GM12878 (cell line): ENCODE measurements around the gene GINS1. TPM values are rescaled to one million over a fixed set of nuclear protein-coding genes. Genes with fewer than 3 reads are reported as not detected.
A peak's percentile ranks its signal among the peaks of the same experiment; 100 is the strongest.
"Not testable (repeated sequence)": the region's sequence is repeated elsewhere in the genome, so short reads cannot be mapped to it uniquely, and the experiment has no call there.

ENCODE experiments used
- ATAC-seq: fragments of 200-7000 bp; cut with Tn5 transposase; 3 replicates; pipeline ENCODE4 v1.9.1; 2020; ENCODE audit warnings: mild to moderate bottlenecking, moderate library complexity
- BruUV-seq: library from RNA; stranded (reverse); fragments of 400-500 nt; replicated peaks from 2 replicates; lab custom pipeline; 2021; lab: Mats Ljungman, UMichigan
- CTCF ChIA-PET: fragments of 300-600 bp; sonication (Branson Sonifier 250); formaldehyde crosslinking; extraction: SDS; loops from one replicate; lab custom pipeline; 2021; ENCODE audit warnings: inconsistent platforms; lab: Yijun Ruan, JAX
- POLR2A ChIA-PET: fragments of 350-600 bp; formaldehyde crosslinking; extraction: SDS; loops from one replicate; lab custom pipeline; 2021; ENCODE audit warnings: inconsistent platforms; lab: Charles Lee
- RAD21 ChIA-PET: fragments of 300-600 bp; sonication (Branson Sonifier 250); formaldehyde crosslinking; loops from one replicate; lab custom pipeline; 2023; ENCODE audit warnings: antibody characterized with exemption; ENCODE audit not compliant: unreplicated experiment; lab: Charles Lee
- SMC1A ChIA-PET: fragments of 300-600 bp; sonication (Branson Sonifier 250); formaldehyde crosslinking; loops from one replicate; lab custom pipeline; 2023; ENCODE audit not compliant: unreplicated experiment, uncharacterized antibody; lab: Charles Lee
- DNase-seq: peaks from one replicate; pipeline ENCODE4 v3.0.0-alpha.2; 2011; ENCODE audit warnings: low read depth, low spot score
- FAIRE-seq: peaks from 3 replicates; lab custom pipeline; 2011; peaks lifted over from hg19 to GRCh38; lab: Jason Lieb, UNC
- H2AFZ ChIP-seq: 2 replicates; pipeline ENCODE4 v1.6.0; 2011; ENCODE audit warnings: low read depth, low read length, control low read depth; ENCODE audit not compliant: control insufficient read depth
- H3K27ac ChIP-seq: 2 replicates; pipeline ENCODE4 v1.5.1; 2011; ENCODE audit warnings: control low read depth; ENCODE audit not compliant: control insufficient read depth, insufficient read depth
- H3K27me3 ChIP-seq, 2 experiments: replicated peaks in 1 of 2; 2 replicates each; pipeline versions ENCODE4 v1.6.0 to v1.6.1; 2011; ENCODE audit warnings: low read length in 1 of 2; ENCODE audit not compliant: control insufficient read depth in 2 of 2, insufficient read depth in 2 of 2
- H3K36me3 ChIP-seq, 2 experiments: 2 replicates each; pipeline ENCODE4 v1.5.1; 2011; ENCODE audit warnings: low read length in 1 of 2; ENCODE audit not compliant: control insufficient read depth in 2 of 2, insufficient read depth in 2 of 2
- H3K4me1 ChIP-seq: 2 replicates; pipeline ENCODE4 v1.6.1; 2011; ENCODE audit warnings: mild to moderate bottlenecking, low read length, moderate library complexity, mixed read lengths; ENCODE audit not compliant: control insufficient read depth, insufficient read depth
- H3K4me2 ChIP-seq: 2 replicates; pipeline ENCODE4 v1.6.0; 2011; ENCODE audit warnings: control low read depth; ENCODE audit not compliant: control insufficient read depth, insufficient read depth
- H3K4me3 ChIP-seq: fragments of 200-600 bp; sonication (generic); 2 replicates; pipeline ENCODE4 v1.5.1; 2016
- H3K79me2 ChIP-seq: 2 replicates; pipeline ENCODE4 v1.6.0; 2011; ENCODE audit warnings: low read length; ENCODE audit not compliant: control insufficient read depth, insufficient read depth
- H3K9ac ChIP-seq: 2 replicates; pipeline ENCODE4 v1.8.0; 2011; ENCODE audit warnings: low read length, control low read depth, mixed read lengths; ENCODE audit not compliant: control insufficient read depth, insufficient read depth
- H3K9me3 ChIP-seq: replicated peaks from 3 replicates; pipeline ENCODE4 v1.5.1; 2011; ENCODE audit warnings: mild to moderate bottlenecking, low read length; ENCODE audit not compliant: control insufficient read depth, insufficient read depth
- H4K20me1 ChIP-seq: 2 replicates; pipeline ENCODE4 v1.6.0; 2011; ENCODE audit not compliant: control insufficient read depth, insufficient read depth
- CBX5 ChIP-seq: sonication (generic); IDR thresholded peaks from 2 replicates; pipeline ENCODE4 v1.6.1; 2016; ENCODE audit warnings: low read depth, moderate library complexity, mild to moderate bottlenecking, inconsistent platforms
- CHD1 ChIP-seq: IDR thresholded peaks from 2 replicates; pipeline ENCODE4 v1.6.1; 2012; ENCODE audit warnings: low read depth, low read length, improper control_type of control experiment
- ETV6 ChIP-seq, 2 experiments: fragments of 450-650 bp in 1 of 2; IDR thresholded peaks in 1 of 2; conservative IDR thresholded peaks in 1 of 2; 2 replicates each; pipeline ENCODE4 v1.6.1; 2014; ENCODE audit warnings: antibody characterized with exemption in 1 of 2, borderline replicate concordance in 1 of 2, low read depth in 1 of 2, mild to moderate bottlenecking in 1 of 2, moderate library complexity in 1 of 2
- HDAC2 ChIP-seq: fragments of 200-600 bp; sonication (generic); IDR thresholded peaks from 2 replicates; pipeline ENCODE4 v1.6.1; 2017
- SIX5 ChIP-seq: IDR thresholded peaks from 2 replicates; pipeline ENCODE4 v1.6.1; 2011; ENCODE audit warnings: mild to moderate bottlenecking, low read depth, low read length, moderate library complexity; ENCODE audit not compliant: severe bottlenecking
- SPI1 ChIP-seq: IDR thresholded peaks from 2 replicates; pipeline ENCODE4 v1.6.1; 2011; ENCODE audit warnings: low read depth, mild to moderate bottlenecking, low read length, moderate library complexity, borderline replicate concordance; ENCODE audit not compliant: insufficient read depth
- SUZ12 ChIP-seq: fragments of 200-600 bp; sonication (generic); IDR thresholded peaks from one replicate; pipeline ENCODE4 v1.6.1; 2018; ENCODE audit warnings: antibody characterized with exemption, mild to moderate bottlenecking; ENCODE audit not compliant: unreplicated experiment
- WGBS: methylation state at CpG from one replicate; pipeline ENCODE4 v1.1.6; 2016; ENCODE audit warnings: low lambda C conversion rate; ENCODE audit not compliant: insufficient replicate concordance, insufficient coverage; ENCODE audit errors: missing lambda C conversion rate; 5-methylcytosine and 5-hydroxymethylcytosine counted together
- in situ Hi-C: fragments of 300-500 bp; cut with MboI; formaldehyde crosslinking; loops from 9 replicates; pipeline ENCODE4 v1.14.3; 2018; ENCODE audit warnings: mixed read lengths
- intact Hi-C: fragments of 100-400 bp; cut with micrococcal nuclease; formaldehyde crosslinking; loops from one replicate; pipeline ENCODE4 v1.14.2; 2022; ENCODE audit not compliant: unreplicated experiment
- polyA plus RNA-seq, 11 experiments: library from polyadenylated mRNA; depleted of rRNA in 4 of 11; unstranded in 6 of 11; stranded (reverse) in 5 of 11; fragments of >200 nt; fragmentation: Nextera tagmentation in 4 of 11; fragmentation: Illumina TruSeq in 1 of 11; extraction: Ambion mirVana in 4 of 11; extraction: Trizol in 1 of 11; gene quantifications; 1 replicate in 1 of 11; 2 replicates in 10 of 11; pipeline versions ENCODE4 v1.2.1 to v1.2.3, GENCODE V29; 2011 to 2016; ENCODE audit warnings: inconsistent platforms in 2 of 11, missing spikeins in 2 of 11, low read depth in 1 of 11
- total RNA-seq, 4 experiments: library from RNA; depleted of rRNA in 3 of 4; stranded (reverse); fragments of >200 nt in 3 of 4; fragmentation: Illumina TruSeq in 1 of 4; extraction: Trizol in 1 of 4; gene quantifications; 2 replicates each; pipeline versions ENCODE4 v1.2.1 to v1.2.3, GENCODE V29; 2013 to 2021
- TF ChIP-seq, protein P1 (sequence below): fragments of 450-650 bp; IDR thresholded peaks from 2 replicates; pipeline ENCODE4 v1.6.1; 2016; ENCODE audit warnings: mild to moderate bottlenecking

GINS1 gene
- total and polyA plus RNA-seq, 10 of the 15 experiments (the other 5 are each of a cell fraction or from before 2014, with no cell fraction given): 13.0 to 44.6 (median 30.3) TPM

DNA sequence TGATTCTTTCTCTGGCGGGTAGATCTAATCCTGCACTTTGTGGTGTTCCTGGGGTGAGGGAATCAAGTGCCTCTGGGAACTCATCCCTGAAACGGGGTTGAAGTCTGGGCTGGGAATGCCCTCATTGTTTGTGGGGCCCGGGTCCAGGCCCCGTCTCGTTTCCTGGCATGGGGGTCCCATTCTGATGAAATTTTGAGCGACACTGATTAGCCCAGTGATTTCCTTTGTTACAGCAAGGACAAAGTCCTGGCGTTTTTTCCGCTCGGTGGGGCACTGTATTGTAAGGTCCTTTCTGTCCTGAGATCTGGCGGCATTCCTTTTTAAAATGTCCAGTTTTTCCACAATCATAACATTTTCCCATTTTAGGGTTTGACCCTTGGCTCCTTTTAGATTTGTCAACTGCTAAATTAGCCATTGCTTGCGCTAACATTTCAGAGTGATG lies 7.2 kb upstream of the GINS1 start:
- FAIRE-seq, H3K9me3 ChIP-seq, H3K27ac ChIP-seq, H3K4me2 ChIP-seq, H3K9ac ChIP-seq, intact Hi-C loops, H3K4me3 ChIP-seq, H3K36me3 ChIP-seq, H3K27me3 ChIP-seq, POLR2A ChIA-PET, H3K79me2 ChIP-seq, H2AFZ ChIP-seq, DNase-seq, H3K4me1 ChIP-seq, ATAC-seq, H4K20me1 ChIP-seq, BruUV-seq: not testable (repeated sequence)
- ChIA-PET RAD21 (interaction anchor here (3.7 to 4.4 kb wide), 2 partner anchors 90 to 105 kb away, joined by 29 to 59 read pairs; no protein-coding TSS in a partner anchor), CTCF (interaction anchor here (0.8 to 6.6 kb wide), 11 partner anchors 8 to 339 kb away, joined by 3 to 95 read pairs (median 6); partner anchors contain the start of gene GINS1), SMC1A (interaction anchor here (1.5 to 8.7 kb wide), 6 partner anchors 8 to 406 kb away, joined by 4 to 53 read pairs (median 20); partner anchors contain the start of gene GINS1)
- in situ Hi-C loops: loop anchor here (10.0 kb wide), 1 partner anchor 346 kb away; the partner anchor contains the start of gene ACSS1
- WGBS: 56% methylated on average over 11 of the region's 11 CpGs

DNA sequence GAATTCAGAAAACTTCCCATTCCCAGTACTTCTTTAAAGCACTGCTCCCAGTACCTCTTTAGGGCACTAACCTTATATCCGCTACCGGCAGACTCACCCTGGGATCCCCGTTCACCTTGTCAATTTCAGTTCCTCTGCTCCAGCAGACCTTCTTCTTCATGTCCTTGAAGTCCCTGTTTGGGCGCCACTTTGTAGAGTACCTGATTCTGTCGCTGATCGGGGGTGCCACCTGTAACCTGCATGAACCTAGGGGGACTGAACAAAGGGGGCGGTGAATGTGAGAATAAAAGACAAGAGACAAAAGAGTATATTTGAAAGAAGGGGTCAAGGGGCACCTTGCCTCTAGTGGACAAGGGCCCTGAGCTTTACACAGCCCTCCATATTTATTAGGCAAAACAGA lies 4.9 kb upstream of the GINS1 start:
- peaks cover 2% of the 10 kb centered on the region; the same call in 2 of the 3 replicates for H3K9me3 ChIP-seq
- no peak overlapping the region for H3K27ac ChIP-seq
- ChIA-PET SMC1A (interaction anchor here (8.7 kb wide), 1 partner anchor 107 kb away, joined by 53 read pairs; no protein-coding TSS in a partner anchor), POLR2A (no interaction called here), RAD21 (interaction anchor here (0.7 kb wide), 1 partner anchor 9 kb away, joined by 3 read pairs; no protein-coding TSS in a partner anchor)
- no TSS peak for BruUV-seq
- H3K4me3 ChIP-seq: no peak overlapping the region
- H3K27me3 ChIP-seq: no peaks in the 10 kb centered on the region
- no peak for DNase-seq
- no peak overlapping the region for H2AFZ ChIP-seq
- H4K20me1 ChIP-seq: no peaks in the 10 kb centered on the region
- no peaks in the 10 kb centered on the region for H3K4me1 ChIP-seq
- H3K4me2 ChIP-seq: no peak overlapping the region
- H3K9ac ChIP-seq: no peak overlapping the region
- ATAC-seq: no peak
- WGBS: 82% methylated on average over 7 of the region's 7 CpGs
- TF ChIP-seq, protein P1, sequence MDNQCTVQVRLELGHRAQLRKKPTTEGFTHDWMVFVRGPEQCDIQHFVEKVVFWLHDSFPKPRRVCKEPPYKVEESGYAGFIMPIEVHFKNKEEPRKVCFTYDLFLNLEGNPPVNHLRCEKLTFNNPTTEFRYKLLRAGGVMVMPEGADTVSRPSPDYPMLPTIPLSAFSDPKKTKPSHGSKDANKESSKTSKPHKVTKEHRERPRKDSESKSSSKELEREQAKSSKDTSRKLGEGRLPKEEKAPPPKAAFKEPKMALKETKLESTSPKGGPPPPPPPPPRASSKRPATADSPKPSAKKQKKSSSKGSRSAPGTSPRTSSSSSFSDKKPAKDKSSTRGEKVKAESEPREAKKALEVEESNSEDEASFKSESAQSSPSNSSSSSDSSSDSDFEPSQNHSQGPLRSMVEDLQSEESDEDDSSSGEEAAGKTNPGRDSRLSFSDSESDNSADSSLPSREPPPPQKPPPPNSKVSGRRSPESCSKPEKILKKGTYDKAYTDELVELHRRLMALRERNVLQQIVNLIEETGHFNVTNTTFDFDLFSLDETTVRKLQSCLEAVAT: no peak
- no peak for TF ChIP-seq SIX5
- TF ChIP-seq CBX5: peak; percentile 77
- TF ChIP-seq SUZ12: no peak
- no peak for TF ChIP-seq ETV6 (conservative IDR thresholded peaks at IDR 0.05 in 1 of 2, IDR thresholded peaks at IDR 0.05 in 1 of 2; ENCODE audit: borderline replicate concordance in 1 of 2, low read depth in 1 of 2)
- TF ChIP-seq SPI1: no peak
- no peak for TF ChIP-seq CHD1
- no peak for TF ChIP-seq HDAC2
- TF ChIP-seq, all 136 proteins: peak for 1
- intact Hi-C loops: no loop called here
- no peaks in the 10 kb centered on the region for H3K36me3 ChIP-seq
- FAIRE-seq: no peak
- CTCF ChIA-PET: no interaction called here
- in situ Hi-C loops: loop anchor here (10.0 kb wide), 1 partner anchor 348 kb away; the partner anchor contains the start of gene ACSS1
- H3K79me2 ChIP-seq: peaks cover under 1% of the 10 kb centered on the region
